Measurements from ENCODE around the gene LEKR1. TPM values are rescaled to one million over a fixed set of nuclear protein-coding genes. Genes with fewer than 3 reads are reported as not detected.

The LEKR1 gene
- total RNA-seq, 2 experiments from 2014 or later, result 0.16 TPM; not detected in 1

- Histone ChIP-seq H3K4me3 (ENCODE audit: low read depth, low read length, poor library complexity, severe bottlenecking) (no peak overlapping the region), H3K4me2 (ENCODE audit: low read length) (no peak overlapping the region), H3K36me3 (ENCODE audit: insufficient read depth, low read length) (no peaks in the 10 kb centered on the region), H3K79me2 (ENCODE audit: insufficient read depth, low read depth, low read length) (no peaks in the 10 kb centered on the region), H3K27ac (ENCODE audit: low read depth, low read length, poor library complexity, severe bottlenecking) (no peak overlapping the region), H3K4me1 (ENCODE audit: insufficient read depth, low read length, poor library complexity, severe bottlenecking) (no peaks in the 10 kb centered on the region), H2AFZ (ENCODE audit: low read length) (no peak overlapping the region), H4K20me1 (ENCODE audit: insufficient read depth, low read length) (no peaks in the 10 kb centered on the region), H3K9me2 (ENCODE audit: insufficient read depth, low read length) (no peaks in the 10 kb centered on the region), H3K9me3 (ENCODE audit: low read length) (no peaks in the 10 kb centered on the region)
- ChIA-PET POLR2A (interaction anchor here (0.6 to 2.0 kb wide), 4 partner anchors 10 to 627 kb away, joined by 3 to 8 read pairs (median 3); no protein-coding TSS in a partner anchor), CTCF (ENCODE audit: unreplicated experiment) (no interaction called here)
- no peak for TF ChIP-seq EZH2phosphoT487 (IDR thresholded peaks at IDR 0.05; ENCODE audit: borderline replicate concordance, low read depth, low read length)
- TF ChIP-seq CTCF (conservative IDR thresholded peaks at IDR 0.05; ENCODE audit: low read length), result no peak
- DNase-seq (ENCODE audit: low spot score), result no peak
- intact Hi-C loops (cut with micrococcal nuclease; ENCODE audit: unreplicated experiment), result no loop called here
- no TSS peak for BruUV-seq (replicated peaks)
Observed at GRCh38 chr3:156952011-156952410, 125.9 kb downstream of the LEKR1 start.

GRCh38 chr3:156957715-156958114 lies 131.6 kb downstream of the LEKR1 start:
- H3K9me2 ChIP-seq (ENCODE audit: insufficient read depth, low read length), result no peaks in the 10 kb centered on the region
- no peaks in the 10 kb centered on the region for H3K36me3 ChIP-seq (ENCODE audit: insufficient read depth, low read length)
- H3K4me2 ChIP-seq (ENCODE audit: low read length), result no peak overlapping the region
- no peak overlapping the region for H3K4me3 ChIP-seq (ENCODE audit: low read depth, low read length, poor library complexity, severe bottlenecking)
- DNase-seq (ENCODE audit: low spot score), result no peak
- no TSS peak for BruUV-seq (replicated peaks)
- POLR2A ChIA-PET, result interaction anchor here (1.0 kb wide), 1 partner anchor 16 kb away, joined by 3 read pairs; no protein-coding TSS in a partner anchor
- TF ChIP-seq EZH2phosphoT487 (IDR thresholded peaks at IDR 0.05; ENCODE audit: borderline replicate concordance, low read depth, low read length) (no peak), CTCF (conservative IDR thresholded peaks at IDR 0.05; ENCODE audit: low read length) (no peak)
- H3K27ac ChIP-seq (ENCODE audit: low read depth, low read length, poor library complexity, severe bottlenecking), result no peak overlapping the region
- H3K4me1 ChIP-seq (ENCODE audit: insufficient read depth, low read length, poor library complexity, severe bottlenecking), result no peaks in the 10 kb centered on the region
- intact Hi-C loops (cut with micrococcal nuclease; ENCODE audit: unreplicated experiment), result no loop called here
- no peaks in the 10 kb centered on the region for H3K79me2 ChIP-seq (ENCODE audit: insufficient read depth, low read depth, low read length)
- no peaks in the 10 kb centered on the region for H4K20me1 ChIP-seq (ENCODE audit: insufficient read depth, low read length)
- CTCF ChIA-PET (ENCODE audit: unreplicated experiment), result no interaction called here
- H2AFZ ChIP-seq (ENCODE audit: low read length), result no peak overlapping the region
- no peaks in the 10 kb centered on the region for H3K9me3 ChIP-seq (ENCODE audit: low read length)

- H3K4me1 ChIP-seq (ENCODE audit: insufficient read depth, low read length, poor library complexity, severe bottlenecking), result no peaks in the 10 kb centered on the region
- CTCF ChIA-PET (ENCODE audit: unreplicated experiment), result no interaction called here
- H3K27ac ChIP-seq (ENCODE audit: low read depth, low read length, poor library complexity, severe bottlenecking), result no peak overlapping the region
- DNase-seq (ENCODE audit: low spot score), result no peak
- intact Hi-C loops (cut with micrococcal nuclease; ENCODE audit: unreplicated experiment), result no loop called here
- no TSS peak for BruUV-seq (replicated peaks)
- POLR2A ChIA-PET, result no interaction called here
- no peak overlapping the region for H2AFZ ChIP-seq (ENCODE audit: low read length)
- no peak overlapping the region for H3K4me3 ChIP-seq (ENCODE audit: low read depth, low read length, poor library complexity, severe bottlenecking)
- H4K20me1 ChIP-seq (ENCODE audit: insufficient read depth, low read length), result no peaks in the 10 kb centered on the region
- no peak for TF ChIP-seq CTCF (conservative IDR thresholded peaks at IDR 0.05; ENCODE audit: low read length)
- no peak for TF ChIP-seq EZH2phosphoT487 (IDR thresholded peaks at IDR 0.05; ENCODE audit: borderline replicate concordance, low read depth, low read length)
- no peaks in the 10 kb centered on the region for H3K79me2 ChIP-seq (ENCODE audit: insufficient read depth, low read depth, low read length)
- no peaks in the 10 kb centered on the region for H3K36me3 ChIP-seq (ENCODE audit: insufficient read depth, low read length)
- no peaks in the 10 kb centered on the region for H3K9me2 ChIP-seq (ENCODE audit: insufficient read depth, low read length)
- H3K9me3 ChIP-seq (ENCODE audit: low read length), result no peaks in the 10 kb centered on the region
- H3K4me2 ChIP-seq (ENCODE audit: low read length), result no peak overlapping the region
Observed at GRCh38 chr3:156963096-156963495, 136.9 kb downstream of the LEKR1 start.

All from OCI-LY7 (cell line).